Activated CD4-positive, alpha-beta T cell treated with anti-CD3 and anti-CD28 coated beads, Interleukin-2, Interleukin-4, amounts not matched to agents 100 ng/mL and 50 ng/mL, durations not matched to agents 16 hours and 8 hours (primary cell): ENCODE measurements around the gene NFYC.
A peak's percentile ranks its signal among the peaks of the same experiment; 100 is the strongest.
"Not testable (repeated sequence)": the region's sequence is repeated elsewhere in the genome, so short reads cannot be mapped to it uniquely, and the experiment has no call there.

Source experiments
- DNase-seq: peaks from one replicate; pipeline ENCODE4 v3.0.0-alpha.2; 2020; ENCODE audit warnings: low spot score

Gene NFYC

DNA sequence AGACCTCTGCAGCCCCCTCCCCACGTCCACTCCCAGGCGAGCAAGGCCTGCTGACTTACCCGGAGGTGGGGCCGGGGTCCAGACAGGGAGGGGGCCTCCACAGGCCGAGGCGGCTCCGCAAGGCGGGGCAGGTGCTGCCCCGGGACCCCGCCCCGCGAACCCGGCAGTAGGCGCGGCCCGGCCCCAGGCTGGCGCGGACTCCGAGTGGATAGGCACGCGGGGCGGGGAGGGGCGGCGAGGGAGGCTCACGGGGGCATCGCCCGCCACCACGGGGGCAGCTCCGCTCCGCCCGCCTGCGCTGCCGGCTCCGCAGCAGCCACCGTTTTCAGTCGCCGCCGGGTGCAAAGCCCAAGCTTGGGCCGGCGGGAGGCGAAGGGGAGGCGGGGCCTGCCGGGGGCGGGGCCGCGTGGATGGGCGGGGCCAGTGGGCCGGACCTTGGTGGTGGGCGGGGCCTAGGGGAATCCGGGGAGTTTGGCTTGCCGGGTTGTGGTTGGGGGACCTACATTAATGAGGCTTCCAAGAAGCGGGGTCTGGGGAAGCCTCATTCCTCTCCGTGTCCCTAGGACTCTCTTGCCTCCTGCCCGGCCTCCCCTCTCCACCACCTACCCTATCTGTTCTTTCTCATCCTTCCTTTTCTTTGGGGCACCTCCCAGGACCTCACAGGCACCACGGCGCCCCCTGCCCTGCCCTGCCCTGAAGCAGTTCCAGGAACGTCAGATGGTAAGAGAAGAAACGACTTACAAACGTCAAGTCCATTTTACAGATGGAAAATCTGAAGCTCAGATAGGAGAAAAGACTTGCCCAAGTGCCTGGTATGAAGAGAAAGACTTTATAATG is 26.0 kb upstream of the NFYC start, which contains the start of gene RIMS3:
Gene RIMS3, minus strand, starts transcription at position 348 of the 837 bp plus-strand sequence. CDS start 23,757 bp downstream, outside the sequence.
- peak; percentile 81 for DNase-seq

DNA sequence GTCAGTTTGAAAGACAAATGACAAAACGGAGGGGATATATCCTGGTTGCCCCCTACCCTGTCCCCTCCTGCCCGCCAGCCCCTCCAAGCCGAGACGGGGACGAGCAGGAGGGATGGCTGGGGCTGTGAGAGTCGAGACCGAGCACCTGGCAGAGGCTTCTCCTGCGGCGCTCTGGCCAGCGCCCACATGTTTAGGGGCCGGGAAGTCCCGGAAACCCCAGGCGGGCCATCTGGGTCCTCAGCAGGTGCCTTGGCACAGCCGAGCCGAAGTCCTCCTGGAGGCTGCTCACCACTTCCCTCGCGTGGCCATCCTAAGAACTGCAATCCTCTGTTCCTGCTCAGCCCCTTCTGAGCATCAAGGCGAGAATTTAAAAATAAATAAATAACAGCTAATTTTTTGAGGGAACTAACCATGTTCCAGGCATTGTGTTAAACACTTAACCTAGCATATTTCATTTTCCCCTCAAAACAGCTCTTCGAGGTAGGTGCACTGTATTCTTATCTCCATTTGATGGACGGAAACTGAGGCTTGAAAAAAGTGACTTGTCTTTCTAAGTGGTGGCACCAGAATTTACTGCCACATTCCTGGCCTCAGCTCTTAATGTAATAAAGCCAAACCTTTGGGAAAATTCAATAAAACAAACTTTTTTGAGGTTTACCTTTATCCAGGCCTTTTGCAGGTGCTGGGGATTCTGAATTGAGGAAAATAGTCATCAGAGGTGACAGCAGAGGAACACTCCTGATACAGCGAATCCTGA is 22.6 kb upstream of the NFYC start:
- peak; percentile 85 for DNase-seq

DNA sequence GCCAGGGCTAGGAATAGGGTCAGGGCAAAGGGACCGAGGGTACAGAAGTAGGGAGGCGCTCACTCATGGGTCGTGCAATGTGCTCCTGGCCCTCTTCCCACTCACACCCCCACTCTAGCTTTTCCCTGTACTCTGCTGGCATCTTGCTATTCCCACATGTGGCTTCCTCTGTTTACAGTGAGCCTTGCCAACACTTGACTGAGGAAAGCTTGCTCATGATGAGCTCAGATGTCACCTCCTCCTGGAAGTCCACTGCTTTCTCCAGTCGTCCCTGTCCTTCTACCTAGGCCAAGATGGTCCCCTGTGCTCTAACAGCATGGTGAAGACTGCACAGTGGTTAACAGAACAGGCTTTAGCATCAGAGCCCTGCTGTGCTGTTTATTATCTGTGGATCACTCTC is 18.1 kb upstream of the NFYC start:
- no peak for DNase-seq

GRCh38 chr1:40676501-40676900 is 15.0 kb upstream of the NFYC start:
- no peak for DNase-seq

GRCh38 chr1:40679165-40679953 is 12.1 kb upstream of the NFYC start:
- DNase-seq, result no peak

- DNase-seq, result no peak
These were observed 6.8 kb upstream of the NFYC start for GRCh38 chr1:40684669-40685068.

- no peak for DNase-seq
These were observed 4.4 kb upstream of the NFYC start for GRCh38 chr1:40687059-40687458.

DNA sequence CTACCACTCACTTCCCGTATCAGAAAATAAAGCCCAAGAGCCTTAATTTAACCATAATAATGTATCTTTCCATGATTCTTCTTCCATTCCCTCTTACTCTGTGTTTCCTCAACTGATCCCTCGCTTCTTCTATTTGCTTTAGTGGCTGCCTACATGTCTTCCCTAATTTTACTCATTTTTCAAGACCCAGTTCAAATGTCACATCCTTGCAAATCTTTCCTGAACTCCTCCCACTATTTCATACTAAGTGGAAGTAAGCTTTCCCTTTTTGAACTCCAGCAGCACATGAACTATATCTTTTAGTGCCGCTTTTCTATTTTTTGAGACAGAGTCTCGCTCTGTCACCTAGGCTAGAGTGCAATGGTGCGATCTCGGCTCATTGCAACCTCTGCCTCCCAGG is 3.8 kb upstream of the NFYC start:
- DNase-seq, result no peak

DNA sequence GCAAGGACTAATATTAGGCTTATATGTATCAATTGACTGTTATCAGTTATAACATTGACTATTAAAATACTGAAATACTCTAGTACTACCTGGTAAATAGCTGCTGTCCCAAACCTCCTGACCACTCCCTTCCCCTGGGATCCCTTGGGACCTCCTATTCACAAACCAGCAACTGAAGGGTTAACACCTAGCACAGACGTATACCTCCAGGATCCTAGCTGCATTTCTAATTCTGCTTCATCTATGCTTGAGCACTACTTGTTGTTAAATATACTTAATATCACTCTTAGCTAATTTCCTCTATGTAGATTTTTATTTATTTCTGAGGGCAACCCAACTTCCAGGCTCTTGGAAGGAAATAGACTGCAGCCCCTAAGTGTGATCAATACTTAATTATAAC is 1.8 kb upstream of the NFYC start:
- DNase-seq, result no peak

GRCh38 chr1:40690771-40691537 is 550 bp upstream of the NFYC start:
- no peak for DNase-seq

DNA sequence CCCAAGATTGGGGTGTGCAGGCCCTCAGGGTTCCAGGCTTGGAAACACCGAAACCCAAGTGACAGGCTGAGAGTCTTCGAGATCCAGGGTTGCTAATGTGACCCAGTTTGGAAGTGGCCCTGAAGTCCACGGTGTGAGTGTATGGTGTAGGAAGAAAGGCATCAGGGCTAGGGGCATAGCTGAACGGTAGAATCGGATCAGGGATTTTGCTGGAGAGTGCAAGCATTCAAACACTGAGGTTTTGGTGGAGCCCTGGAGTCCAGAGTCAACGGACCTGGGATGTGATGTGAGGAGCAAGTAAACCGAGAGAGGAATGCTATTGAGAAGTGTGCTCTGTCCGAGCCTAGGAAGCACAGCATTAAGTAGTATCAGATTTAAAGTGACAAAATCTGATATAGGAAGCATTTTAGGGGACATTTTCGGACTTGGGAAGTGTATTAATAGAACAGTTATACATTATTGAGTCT is 958 bp downstream of the NFYC start:
- DNase-seq, result no peak

GRCh38 chr1:40693425-40693824 is 1.9 kb downstream of the NFYC start:
- DNase-seq, result no peak

- peak; percentile 68 for DNase-seq
These were observed 2.9 kb downstream of the NFYC start for GRCh38 chr1:40694353-40694874.

DNA sequence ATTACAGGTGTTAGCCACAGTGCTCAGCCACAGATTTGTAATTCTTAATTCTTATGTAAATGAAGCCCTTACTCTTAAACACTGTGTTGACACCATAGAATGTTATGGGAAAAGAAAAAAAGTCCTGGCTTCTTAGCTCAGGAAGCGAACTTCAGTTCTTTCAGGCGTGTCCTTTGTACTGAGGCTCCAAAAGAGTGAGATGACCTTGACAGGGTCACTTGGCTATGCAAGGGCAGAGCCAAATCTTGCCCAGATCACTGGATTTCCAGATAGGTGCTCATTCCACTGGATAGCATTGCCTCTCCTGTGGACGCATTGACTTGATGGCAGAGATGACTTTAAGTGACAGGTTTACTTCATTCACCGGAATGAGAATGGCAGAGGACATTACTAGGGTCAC is 4.8 kb downstream of the NFYC start:
- no peak for DNase-seq

DNA sequence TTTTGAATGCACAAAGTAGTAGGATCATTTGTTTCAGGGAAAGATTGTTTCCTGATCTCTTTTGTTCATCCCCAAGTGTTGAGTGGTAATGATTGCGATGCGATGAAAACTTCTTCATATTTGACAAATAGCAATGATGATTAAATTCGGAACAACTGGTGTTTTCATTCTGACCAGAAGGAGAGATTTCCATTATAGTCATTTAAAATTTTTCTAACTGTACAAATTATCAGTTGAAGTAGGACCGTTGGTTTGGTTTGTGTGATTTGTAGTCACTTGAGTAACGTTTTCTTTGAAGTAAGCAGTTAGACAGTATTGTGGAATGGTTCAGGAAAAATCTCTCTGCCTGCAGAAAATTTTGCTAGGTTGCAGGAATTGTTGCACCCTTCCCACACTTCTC is 5.9 kb downstream of the NFYC start:
- DNase-seq, result peak; percentile 28

DNA sequence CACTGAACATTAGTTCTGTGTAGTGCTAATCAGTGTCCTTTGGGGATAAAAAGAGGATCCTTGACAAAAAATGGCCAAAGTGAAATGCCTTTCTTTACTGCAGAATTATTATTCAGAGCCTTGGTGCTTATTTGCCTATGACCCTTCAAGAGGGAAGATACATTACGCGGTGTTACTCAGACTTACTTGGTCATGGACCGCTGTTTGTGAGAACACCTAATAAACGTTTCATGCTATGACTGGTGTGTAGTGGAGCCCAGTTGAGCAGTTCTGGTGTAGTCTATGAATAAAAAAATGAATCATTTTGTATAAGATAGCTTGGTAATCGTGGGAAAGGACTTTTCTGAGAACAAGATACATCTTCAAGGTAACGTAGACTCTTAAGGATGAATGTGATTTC is 8.3 kb downstream of the NFYC start:
- peak; percentile 57 for DNase-seq

DNA sequence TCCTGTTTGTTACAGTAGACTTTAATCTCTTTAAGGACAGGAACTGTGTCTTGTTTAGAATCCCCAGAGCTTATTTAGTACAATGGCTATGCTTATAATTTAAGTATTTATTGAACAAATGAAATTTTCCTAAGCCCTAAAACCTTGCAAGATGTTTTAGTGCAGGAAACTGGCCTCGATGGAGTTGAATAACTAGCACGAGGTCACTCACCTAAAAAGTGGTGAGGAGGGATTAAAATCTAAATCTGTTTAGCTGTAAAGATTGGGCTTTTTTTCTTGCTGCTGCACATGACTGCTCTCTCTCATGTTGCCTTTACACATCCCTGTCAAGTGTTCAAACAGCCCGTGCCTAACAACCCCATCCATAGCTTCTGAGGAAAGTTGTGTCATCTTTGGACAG is 10.2 kb downstream of the NFYC start:
- DNase-seq, result no peak

DNA sequence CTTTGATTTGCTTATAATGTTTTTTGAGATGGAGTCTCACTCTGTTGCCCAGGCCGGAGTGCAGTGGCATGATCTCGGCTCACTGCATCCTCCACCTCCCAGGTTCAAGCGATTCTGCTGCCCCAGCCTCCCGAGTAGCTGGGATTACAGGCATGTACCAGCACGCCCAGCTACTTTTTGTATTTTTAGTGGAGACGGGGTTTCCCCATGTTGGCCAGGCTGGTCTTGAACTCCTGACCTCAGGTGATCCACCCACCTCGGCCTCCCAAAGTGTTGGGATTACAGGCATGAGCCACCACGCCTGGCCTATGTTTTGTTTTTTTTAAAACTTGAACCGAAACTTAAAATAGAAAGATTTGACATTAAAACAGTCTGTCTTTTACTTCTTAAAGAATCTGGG is 11.3 kb downstream of the NFYC start:
- not testable (repeated sequence) for DNase-seq

GRCh38 chr1:40703316-40703715 is 11.8 kb downstream of the NFYC start:
- no peak for DNase-seq

- DNase-seq, result no peak
These were observed 13.6 kb downstream of the NFYC start for GRCh38 chr1:40704817-40705733.
